GM13976 (cell line): Measurements from ENCODE around the gene SAMD3.

ENCODE experiments used
- DNase-seq: peaks from one replicate; pipeline ENCODE4 v3.0.0; 2012; ENCODE audit warnings: low spot score
- in situ Hi-C: fragments of 300-500 bp; cut with MboI; formaldehyde crosslinking; loops from one replicate; pipeline ENCODE4 v1.12.0; 2022; ENCODE audit warnings: low sequenced_read_pairs, mixed read lengths, inconsistent platforms; ENCODE audit not compliant: unreplicated experiment
- TF ChIP-seq, protein P1 (sequence below): IDR thresholded peaks from 2 replicates; pipeline ENCODE4 v1.5.1; 2012; ENCODE audit warnings: borderline replicate concordance, mild to moderate bottlenecking; ENCODE audit not compliant: insufficient read depth; ENCODE audit errors: extremely low read depth, missing control alignments, control extremely low read depth

SAMD3 gene

DNA sequence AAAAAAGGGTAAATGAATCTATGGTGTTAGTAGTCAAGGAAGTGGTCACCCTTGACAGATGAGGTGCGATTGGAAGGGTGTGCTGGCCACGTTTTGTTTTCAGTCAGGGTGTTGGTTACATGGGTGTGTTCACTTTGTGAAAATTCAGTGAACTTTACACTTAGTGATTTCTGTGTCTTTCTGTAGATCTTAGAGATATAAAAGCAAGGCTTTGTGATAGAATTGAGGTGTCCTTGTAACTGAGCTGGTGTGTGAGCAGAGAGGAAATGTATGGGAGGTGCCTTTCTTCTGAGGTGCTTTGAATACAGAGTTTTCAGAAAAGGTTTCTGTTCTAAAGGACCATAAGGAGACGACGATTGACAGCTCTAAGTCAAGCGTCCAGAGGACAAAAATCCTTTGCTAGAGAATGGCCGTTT is 90.5 kb downstream of the SAMD3 start:
- TF ChIP-seq, protein P1, sequence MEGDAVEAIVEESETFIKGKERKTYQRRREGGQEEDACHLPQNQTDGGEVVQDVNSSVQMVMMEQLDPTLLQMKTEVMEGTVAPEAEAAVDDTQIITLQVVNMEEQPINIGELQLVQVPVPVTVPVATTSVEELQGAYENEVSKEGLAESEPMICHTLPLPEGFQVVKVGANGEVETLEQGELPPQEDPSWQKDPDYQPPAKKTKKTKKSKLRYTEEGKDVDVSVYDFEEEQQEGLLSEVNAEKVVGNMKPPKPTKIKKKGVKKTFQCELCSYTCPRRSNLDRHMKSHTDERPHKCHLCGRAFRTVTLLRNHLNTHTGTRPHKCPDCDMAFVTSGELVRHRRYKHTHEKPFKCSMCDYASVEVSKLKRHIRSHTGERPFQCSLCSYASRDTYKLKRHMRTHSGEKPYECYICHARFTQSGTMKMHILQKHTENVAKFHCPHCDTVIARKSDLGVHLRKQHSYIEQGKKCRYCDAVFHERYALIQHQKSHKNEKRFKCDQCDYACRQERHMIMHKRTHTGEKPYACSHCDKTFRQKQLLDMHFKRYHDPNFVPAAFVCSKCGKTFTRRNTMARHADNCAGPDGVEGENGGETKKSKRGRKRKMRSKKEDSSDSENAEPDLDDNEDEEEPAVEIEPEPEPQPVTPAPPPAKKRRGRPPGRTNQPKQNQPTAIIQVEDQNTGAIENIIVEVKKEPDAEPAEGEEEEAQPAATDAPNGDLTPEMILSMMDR: no peak
- peak; percentile 21 for DNase-seq
- in situ Hi-C loops: no loop called here

DNA sequence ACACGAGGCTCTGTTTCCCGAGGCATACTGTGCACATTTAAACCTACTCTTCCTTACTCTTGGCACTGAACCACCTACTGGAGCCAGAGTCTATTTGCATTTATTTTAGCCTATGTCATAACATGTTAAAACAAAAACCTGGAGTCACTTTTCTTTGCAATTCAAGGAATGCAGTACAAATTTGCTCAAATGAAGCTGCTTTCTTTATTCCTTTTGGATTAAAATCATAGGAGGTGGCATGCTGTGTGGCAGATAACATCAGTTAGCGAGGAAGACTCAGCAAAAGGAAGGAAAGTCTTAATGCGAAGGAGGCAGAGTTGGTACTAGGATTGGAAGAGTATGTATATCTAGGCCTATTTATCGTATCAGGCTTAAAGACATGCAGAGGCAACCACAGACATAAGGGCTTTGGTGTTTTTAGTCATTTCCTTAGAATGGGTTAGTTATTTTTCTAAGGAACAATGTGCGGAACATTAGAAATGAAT is 92.9 kb downstream of the SAMD3 start:
- TF ChIP-seq, protein P1: no peak
- in situ Hi-C loops: no loop called here
- DNase-seq: no peak

DNA sequence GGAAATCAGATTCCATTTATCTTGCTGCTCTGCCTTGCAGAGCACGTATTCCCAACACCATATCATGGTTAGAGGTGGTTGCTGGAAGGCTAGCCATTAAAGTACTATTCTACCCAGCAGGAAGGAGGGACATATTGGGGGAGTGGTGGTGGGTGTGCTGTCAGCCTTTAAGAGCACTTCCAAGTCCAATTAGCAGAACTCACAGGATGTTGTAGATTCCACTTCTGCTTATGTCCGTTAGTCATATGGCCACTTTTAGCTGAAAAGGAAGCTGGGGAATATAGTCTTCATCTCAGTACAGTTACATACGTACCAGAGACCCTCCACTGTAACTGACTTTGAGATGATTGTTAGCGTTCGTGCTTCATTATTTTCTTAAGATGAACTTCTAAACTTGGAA is 94.4 kb downstream of the SAMD3 start:
- TF ChIP-seq, protein P1: no peak
- in situ Hi-C loops: no loop called here
- DNase-seq: no peak

DNA sequence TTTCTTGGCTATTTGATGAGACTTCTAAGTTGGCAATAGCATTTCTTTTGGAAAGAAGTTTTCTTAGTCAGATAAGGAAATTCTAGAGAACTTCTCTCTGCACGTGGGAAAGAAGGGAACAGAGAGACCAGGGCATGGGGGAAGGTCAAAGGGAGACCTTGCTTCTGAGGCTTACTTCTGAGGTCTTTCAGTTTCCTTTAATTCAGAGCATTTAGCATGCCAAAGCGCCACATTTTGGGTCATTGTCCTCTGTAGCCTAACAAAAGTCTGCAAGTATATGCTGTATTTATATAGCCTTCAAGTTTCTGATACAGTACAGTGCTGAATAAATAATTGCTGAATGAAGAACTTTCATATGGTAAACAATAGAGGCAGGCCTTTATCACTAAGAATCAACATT is 95.6 kb downstream of the SAMD3 start:
- in situ Hi-C loops: no loop called here
- TF ChIP-seq, protein P1: no peak
- no peak for DNase-seq

DNA sequence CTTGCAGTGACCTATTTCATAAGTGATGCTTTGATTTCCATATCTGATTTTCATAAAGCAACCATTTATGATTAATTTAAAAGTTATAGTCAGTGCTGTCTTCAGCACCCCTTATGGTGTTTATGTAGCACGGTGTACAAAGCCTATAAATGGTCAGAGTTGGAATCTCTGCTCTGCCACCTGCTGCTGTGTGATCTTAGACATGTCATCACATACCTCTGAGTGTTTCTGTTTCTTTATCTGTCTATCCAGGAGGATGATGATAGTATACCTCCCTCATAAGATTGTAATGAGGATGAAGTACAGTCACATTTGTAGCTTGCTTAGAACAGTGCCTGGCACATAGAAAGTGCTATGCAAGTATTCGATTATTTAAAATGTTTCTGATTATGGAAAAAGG is 100.5 kb downstream of the SAMD3 start:
- in situ Hi-C loops: no loop called here
- TF ChIP-seq, protein P1: no peak
- no peak for DNase-seq

DNA sequence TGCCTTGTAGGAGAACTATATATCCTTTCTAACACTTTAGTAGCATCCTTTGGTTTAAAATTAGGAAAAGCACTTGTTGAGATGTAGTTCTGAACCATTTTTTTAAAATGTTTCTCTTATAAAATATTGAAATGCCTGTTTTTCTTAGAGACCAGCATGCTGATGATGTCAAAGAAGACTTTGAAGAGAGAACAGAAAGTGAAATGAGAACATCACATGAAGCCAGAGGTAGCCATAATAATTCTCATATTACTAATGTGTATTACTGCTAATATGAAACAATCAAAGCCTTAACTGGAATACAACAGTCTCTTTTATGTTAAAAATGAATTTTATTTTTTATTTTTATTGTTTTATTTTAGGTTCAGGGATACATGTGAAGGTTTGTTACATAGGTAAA is 102.0 kb downstream of the SAMD3 start:
- TF ChIP-seq, protein P1: no peak
- in situ Hi-C loops: no loop called here
- DNase-seq: no peak

- in situ Hi-C loops: no loop called here
- TF ChIP-seq, protein P1: no peak
- DNase-seq: no peak
Observed at GRCh38 chr6:130119211-130119610, 103.5 kb downstream of the SAMD3 start.
